Adrenal gland (tissue), 12 donors: ENCODE measurements around the gene NEU4. TPM values are rescaled to one million over a fixed set of nuclear protein-coding genes. Genes with fewer than 3 reads are reported as not detected.

ENCODE experiments used
- DNase-seq, 7 donors: peaks; one replicate each; pipeline ENCODE4 v3.0.0-alpha.2; 2019 to 2020
- H3K27ac ChIP-seq, 5 donors: fragments of 200-600 bp; sonication (generic) in 4 of 5; 1 replicate in 3 of 5; 2 replicates in 2 of 5; pipeline versions ENCODE4 v1.5.1 to v1.8.0; 2016 to 2020; ENCODE audit warnings: mild to moderate bottlenecking in 1 of 5
- H3K27me3 ChIP-seq: fragments of 200-600 bp; 2 replicates; pipeline ENCODE4 v1.8.0; 2021
- H3K36me3 ChIP-seq, 2 donors: fragments of 200-600 bp; replicated peaks in 1 of 2; 1 replicate in 1 of 2; 2 replicates in 1 of 2; pipeline versions ENCODE4 v1.5.1 to v1.8.0; 2018 to 2022
- H3K4me1 ChIP-seq, 2 donors: fragments of 200-600 bp; replicated peaks in 1 of 2; 1 replicate in 1 of 2; 2 replicates in 1 of 2; pipeline versions ENCODE4 v1.5.1 to v1.8.0; 2018 to 2021
- H3K4me3 ChIP-seq, 4 donors: fragments of 200-600 bp; sonication (generic) in 3 of 4; one replicate each; pipeline ENCODE4 v1.5.1; 2016 to 2018
- H3K9me3 ChIP-seq, 3 donors: fragments of 200-600 bp; sonication (generic) in 1 of 3; replicated peaks in 1 of 3; 1 replicate in 2 of 3; 2 replicates in 1 of 3; pipeline versions ENCODE4 v1.5.1 to v1.8.0; 2016 to 2021
- POLR2A ChIP-seq, 2 donors: fragments of 450-650 bp; IDR thresholded peaks; one replicate each; pipeline ENCODE4 v1.6.1; 2017; ENCODE audit warnings: antibody characterized with exemption in 2 of 2, mild to moderate bottlenecking in 2 of 2, moderate library complexity in 1 of 2
- WGBS, 4 donors: extraction: QIAGEN DNeasy Blood & Tissue Kit in 2 of 4; methylation state at CpG; one replicate each; pipeline versions ENCODE4 v1.1.5 to v1.1.7; 2013 to 2017; 5-methylcytosine and 5-hydroxymethylcytosine counted together
- intact Hi-C, 2 donors: fragments of 100-400 bp; cut with DNase I; formaldehyde crosslinking; loops; one replicate each; pipeline versions ENCODE4 v1.14.1 to v1.15.0; 2022 to 2023
- polyA plus RNA-seq, 3 donors: library from polyadenylated mRNA; stranded (reverse); fragments of 200-250 nt in 2 of 3; fragments of 350-450 nt in 1 of 3; fragmentation: Illumina TruSeq in 1 of 3; extraction: RNeasy Lipid Tissue Mini Kit (QIAGEN cat#74804) in 1 of 3; gene quantifications; one replicate each; pipeline ENCODE4 v1.2.3, GENCODE V29; 2013 to 2014
- total RNA-seq, 9 donors: library from RNA; depleted of rRNA in 4 of 9; stranded (reverse); fragments of >200 nt in 4 of 9; fragments of 120-200 nt in 1 of 9; fragmentation: NEBNext Ultra II Directional in 1 of 9; extraction: Animal tissue kit (Norgen Biotek cat#: 25700) in 1 of 9; gene quantifications; one replicate each; pipeline versions ENCODE4 v1.1.0 to v1.2.4, GENCODE V29; 2013 to 2023
- TF ChIP-seq, protein P1 (sequence below), 6 experiments: fragments of 450-650 bp in 4 of 6; fragments of 200-600 bp in 2 of 6; sonication (generic) in 1 of 6; IDR thresholded peaks; 1 replicate in 5 of 6; 2 replicates in 1 of 6; pipeline versions ENCODE4 v1.5.1 to v1.8.0; 2016 to 2021; ENCODE audit warnings: antibody characterized with exemption in 6 of 6, mild to moderate bottlenecking in 2 of 6, moderate library complexity in 1 of 6
- donor health status: healthy with polysubstance abuse.
- donor health status: Bipolar disorder and iron deficiency.
- donor health status: DM: yes; HTN: yes; CAD: no.
- donor health status: DM: no; HTN: no; CAD: no.
- donor health status: DM: no; HTN: no; CAD: no.
- donor health status: DM: yes; HTN: yes; CAD: no.

Gene NEU4
- total and polyA plus RNA-seq, 12 donors, result 0.17 to 2.3 (median 0.37) TPM; not detected in 3

DNA sequence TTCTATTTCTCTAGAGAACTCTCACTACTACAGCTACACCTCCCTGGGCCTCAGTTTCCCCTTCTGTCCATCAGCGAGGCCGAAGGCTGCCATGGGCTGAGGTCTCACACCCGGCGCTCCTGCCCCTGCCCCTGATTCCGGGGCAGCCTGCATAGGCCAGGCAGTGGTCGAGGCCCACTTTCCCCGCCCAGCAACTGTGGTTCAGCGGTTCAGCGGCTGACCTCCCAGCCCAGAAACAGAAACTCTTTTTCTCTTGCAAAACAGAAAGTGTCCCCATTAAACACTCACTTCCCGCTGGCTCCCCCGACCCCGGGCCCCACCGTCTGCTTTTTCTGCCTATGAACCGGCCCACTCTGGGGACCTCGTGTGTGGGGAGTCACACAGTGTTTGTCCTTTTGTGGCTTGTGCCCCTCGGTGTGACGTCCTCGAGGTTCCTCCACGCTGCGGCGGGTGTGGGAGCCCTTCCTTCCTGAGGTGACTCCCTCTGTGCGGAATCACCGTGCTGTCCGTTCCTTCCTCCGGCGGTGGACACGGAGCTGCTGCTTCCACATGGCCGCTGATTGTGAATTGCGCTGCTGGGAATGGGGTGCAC, 33.7 kb downstream of the NEU4 start:
- Histone ChIP-seq H3K9me3 (no peaks in the 10 kb centered on the region), H3K4me1 (peaks cover 0 to 7% of the 10 kb centered on the region in 2 donors), H3K27me3 (no peaks in the 10 kb centered on the region), H3K27ac (peak overlapping the region in 3 of 5 donors; percentile 3 to 77 (median 29)), H3K36me3 (no peaks in the 10 kb centered on the region), H3K4me3 (peak overlapping the region in 1 of 4 donors; percentile 26)
- intact Hi-C loops, result no loop called here
- WGBS, 4 donors, result 59 to 69% (median 62%) methylated on average over 15 to 29 of the region's 29 CpGs
- TF ChIP-seq, protein P1, sequence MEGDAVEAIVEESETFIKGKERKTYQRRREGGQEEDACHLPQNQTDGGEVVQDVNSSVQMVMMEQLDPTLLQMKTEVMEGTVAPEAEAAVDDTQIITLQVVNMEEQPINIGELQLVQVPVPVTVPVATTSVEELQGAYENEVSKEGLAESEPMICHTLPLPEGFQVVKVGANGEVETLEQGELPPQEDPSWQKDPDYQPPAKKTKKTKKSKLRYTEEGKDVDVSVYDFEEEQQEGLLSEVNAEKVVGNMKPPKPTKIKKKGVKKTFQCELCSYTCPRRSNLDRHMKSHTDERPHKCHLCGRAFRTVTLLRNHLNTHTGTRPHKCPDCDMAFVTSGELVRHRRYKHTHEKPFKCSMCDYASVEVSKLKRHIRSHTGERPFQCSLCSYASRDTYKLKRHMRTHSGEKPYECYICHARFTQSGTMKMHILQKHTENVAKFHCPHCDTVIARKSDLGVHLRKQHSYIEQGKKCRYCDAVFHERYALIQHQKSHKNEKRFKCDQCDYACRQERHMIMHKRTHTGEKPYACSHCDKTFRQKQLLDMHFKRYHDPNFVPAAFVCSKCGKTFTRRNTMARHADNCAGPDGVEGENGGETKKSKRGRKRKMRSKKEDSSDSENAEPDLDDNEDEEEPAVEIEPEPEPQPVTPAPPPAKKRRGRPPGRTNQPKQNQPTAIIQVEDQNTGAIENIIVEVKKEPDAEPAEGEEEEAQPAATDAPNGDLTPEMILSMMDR (IDR thresholded peaks at IDR 0.05), result no peak
- no peak for TF ChIP-seq POLR2A (IDR thresholded peaks at IDR 0.05)
- DNase-seq, result peak in 6 of 7 donors; percentile 23 to 76 (median 56)

DNA sequence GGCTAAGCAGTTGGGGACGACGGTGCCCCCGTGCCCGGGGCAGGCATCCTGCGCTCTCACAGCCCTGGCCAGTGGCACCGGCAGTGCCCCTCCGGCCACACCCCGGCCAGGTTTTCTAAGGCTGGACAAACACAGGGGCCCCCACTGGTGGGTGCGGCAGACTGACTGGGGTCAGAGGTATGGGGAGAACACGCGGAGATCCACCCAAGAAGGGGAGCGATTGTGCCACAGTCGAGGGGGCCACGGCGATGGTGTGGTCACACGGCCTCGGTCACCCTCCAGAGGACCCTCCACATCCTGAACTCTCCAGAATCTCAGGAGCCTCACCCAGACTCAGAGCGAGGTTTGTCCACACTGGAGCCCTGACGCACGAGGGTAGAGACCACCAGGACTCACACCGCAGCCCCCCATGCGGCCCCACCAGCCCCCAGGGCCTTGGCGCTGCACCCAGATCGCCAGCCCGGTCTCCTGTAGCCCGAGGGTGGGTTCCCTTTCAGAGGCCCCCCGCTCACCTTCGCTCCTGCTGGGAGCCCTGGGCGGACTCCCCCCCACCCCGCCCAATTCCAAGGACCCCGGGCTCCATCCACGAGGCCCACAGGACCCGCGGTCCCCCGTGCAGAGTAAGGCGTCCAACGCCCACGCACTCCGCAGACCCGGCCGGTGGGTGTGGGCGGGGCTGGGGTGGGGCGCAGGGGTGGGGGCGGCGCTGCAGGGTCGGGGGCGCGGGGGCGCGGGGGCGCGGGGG, 34.5 kb downstream of the NEU4 start:
- no peaks in the 10 kb centered on the region for H3K9me3 ChIP-seq
- DNase-seq, result peak in 3 of 7 donors; percentile 18 to 46 (median 21)
- TF ChIP-seq, protein P1 (IDR thresholded peaks at IDR 0.05), result no peak
- no peak for TF ChIP-seq POLR2A (IDR thresholded peaks at IDR 0.05)
- intact Hi-C loops, result no loop called here
- H3K36me3 ChIP-seq, result no peaks in the 10 kb centered on the region
- H3K4me3 ChIP-seq, result peak overlapping the region in 1 of 4 donors; percentile 59
- WGBS, 4 donors, result 50 to 81% (median 62%) methylated on average over 17 to 52 of the region's 52 CpGs
- H3K27ac ChIP-seq, result peak overlapping the region in 3 of 5 donors; percentile 3 to 77 (median 29)
- H3K4me1 ChIP-seq, result peaks cover 0 to 7% of the 10 kb centered on the region in 2 donors
- no peaks in the 10 kb centered on the region for H3K27me3 ChIP-seq

- Histone ChIP-seq H3K4me3 (peak overlapping the region in 1 of 4 donors; percentile 59), H3K36me3 (no peaks in the 10 kb centered on the region), H3K27me3 (no peaks in the 10 kb centered on the region), H3K27ac (peak overlapping the region in 1 of 5 donors; percentile 77), H3K4me1 (peaks cover 0 to 7% of the 10 kb centered on the region in 2 donors), H3K9me3 (no peaks in the 10 kb centered on the region)
- WGBS, 4 donors, result 5 to 14% (median 7%) methylated on average over 28 to 65 of the region's 65 CpGs
- TF ChIP-seq POLR2A (IDR thresholded peaks at IDR 0.05), result peak in 1 of 2 donors; percentile 46
- TF ChIP-seq, protein P1 (IDR thresholded peaks at IDR 0.05), result peak in 1 of 6 experiments; percentile 34
- DNase-seq, result peak; percentile 61 to 84 (median 73)
- intact Hi-C loops, result no loop called here
These were observed 35.2 kb downstream of the NEU4 start for GRCh38 chr2:241844066-241844728.
